Adipocyte (in vitro differentiated cells): ENCODE results near the gene HECW1.
"Not testable (repeated sequence)": the region's sequence is repeated elsewhere in the genome, so short reads cannot be mapped to it uniquely, and the experiment has no call there.

Experiments
- DNase-seq: peaks from one replicate; pipeline ENCODE4 v3.0.0-alpha.2; 2015; ENCODE audit warnings: low read depth
- H3K27me3 ChIP-seq: replicated peaks from 2 replicates; pipeline ENCODE4 v1.7.0; 2013; ENCODE audit warnings: mild to moderate bottlenecking, low read length, moderate library complexity; ENCODE audit not compliant: control insufficient read depth, insufficient read depth
- H3K36me3 ChIP-seq: 2 replicates; pipeline ENCODE4 v1.7.0; 2013; ENCODE audit warnings: low read length, mild to moderate bottlenecking, moderate library complexity; ENCODE audit not compliant: control insufficient read depth, insufficient read depth, severe bottlenecking
- H3K4me1 ChIP-seq: 2 replicates; pipeline ENCODE4 v1.7.0; 2013; ENCODE audit warnings: mild to moderate bottlenecking, low read length, moderate library complexity; ENCODE audit not compliant: control insufficient read depth, insufficient read depth
- H3K4me3 ChIP-seq: 2 replicates; pipeline ENCODE4 v1.7.0; 2013; ENCODE audit warnings: mild to moderate bottlenecking, low read length, moderate library complexity
- H3K9ac ChIP-seq: 2 replicates; pipeline ENCODE4 v1.7.0; 2013; ENCODE audit warnings: mild to moderate bottlenecking, low read length, moderate library complexity
- H3K9me3 ChIP-seq: 2 replicates; pipeline ENCODE4 v1.7.0; 2013; ENCODE audit warnings: mild to moderate bottlenecking, low read length, moderate library complexity; ENCODE audit not compliant: control insufficient read depth

Gene HECW1

GRCh38 chr7:43479543-43479942 lies 367.1 kb downstream of the HECW1 start:
- H3K36me3 ChIP-seq, result no peaks in the 10 kb centered on the region
- H3K9me3 ChIP-seq, result no peaks in the 10 kb centered on the region
- H3K4me3 ChIP-seq, result no peak overlapping the region
- DNase-seq, result no peak
- peaks cover 6% of the 10 kb centered on the region for H3K4me1 ChIP-seq
- H3K9ac ChIP-seq, result no peak overlapping the region
- no peaks in the 10 kb centered on the region for H3K27me3 ChIP-seq

GRCh38 chr7:43480581-43480980 lies 368.1 kb downstream of the HECW1 start:
- Histone ChIP-seq H3K9ac (no peak overlapping the region), H3K9me3 (no peaks in the 10 kb centered on the region), H3K4me3 (no peak overlapping the region), H3K36me3 (no peaks in the 10 kb centered on the region), H3K4me1 (peaks cover 6% of the 10 kb centered on the region), H3K27me3 (no peaks in the 10 kb centered on the region)
- DNase-seq, result no peak

- Histone ChIP-seq H3K4me1 (peaks cover 6% of the 10 kb centered on the region), H3K27me3 (no peaks in the 10 kb centered on the region), H3K4me3 (no peak overlapping the region), H3K36me3 (no peaks in the 10 kb centered on the region), H3K9ac (no peak overlapping the region), H3K9me3 (no peaks in the 10 kb centered on the region)
- peak; percentile 78 for DNase-seq
Observed at GRCh38 chr7:43481902-43482678, 369.6 kb downstream of the HECW1 start.

GRCh38 chr7:43482679-43483252 lies 370.3 kb downstream of the HECW1 start:
- no peaks in the 10 kb centered on the region for H3K9me3 ChIP-seq
- DNase-seq, result no peak
- H3K9ac ChIP-seq, result no peak overlapping the region

GRCh38 chr7:43484678-43485395 lies 372.4 kb downstream of the HECW1 start:
- DNase-seq, result no peak

More at GRCh38 chr7:43482679-43483252, 370.3 kb downstream of the HECW1 start:
- H3K4me3 ChIP-seq, result no peak overlapping the region
- peaks cover 6% of the 10 kb centered on the region for H3K4me1 ChIP-seq
- H3K36me3 ChIP-seq, result no peaks in the 10 kb centered on the region
- no peaks in the 10 kb centered on the region for H3K27me3 ChIP-seq

GRCh38 chr7:43485580-43485979 lies 373.1 kb downstream of the HECW1 start:
- Histone ChIP-seq H3K4me3 (no peak overlapping the region), H3K9me3 (no peaks in the 10 kb centered on the region), H3K36me3 (no peaks in the 10 kb centered on the region), H3K4me1 (peaks cover 22% of the 10 kb centered on the region), H3K27me3 (no peaks in the 10 kb centered on the region), H3K9ac (no peak overlapping the region)
- no peak for DNase-seq

More at GRCh38 chr7:43484678-43485395, 372.4 kb downstream of the HECW1 start:
- no peaks in the 10 kb centered on the region for H3K36me3 ChIP-seq
- H3K4me1 ChIP-seq, result peaks cover 20% of the 10 kb centered on the region
- H3K27me3 ChIP-seq, result no peaks in the 10 kb centered on the region
- H3K9me3 ChIP-seq, result no peaks in the 10 kb centered on the region
- H3K4me3 ChIP-seq, result no peak overlapping the region
- H3K9ac ChIP-seq, result no peak overlapping the region

GRCh38 chr7:43486008-43486407 lies 373.6 kb downstream of the HECW1 start:
- not testable (repeated sequence) for DNase-seq, H3K4me3 ChIP-seq, H3K36me3 ChIP-seq, H3K27me3 ChIP-seq, H3K9ac ChIP-seq, H3K9me3 ChIP-seq
- H3K4me1 ChIP-seq, result peaks cover 22% of the 10 kb centered on the region

- Histone ChIP-seq H3K4me1 (peaks cover 22% of the 10 kb centered on the region), H3K4me3 (no peak overlapping the region), H3K36me3 (no peaks in the 10 kb centered on the region), H3K27me3 (no peaks in the 10 kb centered on the region), H3K9ac (no peak overlapping the region), H3K9me3 (no peaks in the 10 kb centered on the region)
- DNase-seq, result no peak
Observed at GRCh38 chr7:43486634-43487033, 374.2 kb downstream of the HECW1 start.

GRCh38 chr7:43487731-43488073 lies 375.3 kb downstream of the HECW1 start:
- no peaks in the 10 kb centered on the region for H3K36me3 ChIP-seq
- H3K4me1 ChIP-seq, result peaks cover 22% of the 10 kb centered on the region
- H3K9me3 ChIP-seq, result no peaks in the 10 kb centered on the region
- no peak overlapping the region for H3K4me3 ChIP-seq
- no peaks in the 10 kb centered on the region for H3K27me3 ChIP-seq
- no peak overlapping the region for H3K9ac ChIP-seq
- no peak for DNase-seq

- H3K9me3 ChIP-seq, result no peaks in the 10 kb centered on the region
- no peak overlapping the region for H3K4me3 ChIP-seq
- peaks cover 22% of the 10 kb centered on the region for H3K4me1 ChIP-seq
- no peak overlapping the region for H3K9ac ChIP-seq
- peaks cover 5% of the 10 kb centered on the region for H3K27me3 ChIP-seq
- DNase-seq, result no peak
- H3K36me3 ChIP-seq, result no peaks in the 10 kb centered on the region
Observed at GRCh38 chr7:43489257-43489656, 376.8 kb downstream of the HECW1 start.

GRCh38 chr7:43490016-43490415 lies 377.6 kb downstream of the HECW1 start:
- Histone ChIP-seq H3K9ac (no peak overlapping the region), H3K9me3 (no peaks in the 10 kb centered on the region), H3K36me3 (no peaks in the 10 kb centered on the region), H3K4me3 (no peak overlapping the region), H3K4me1 (peaks cover 22% of the 10 kb centered on the region), H3K27me3 (peaks cover 5% of the 10 kb centered on the region)
- no peak for DNase-seq
